Superior temporal gyrus (tissue), 1 donor: ENCODE measurements around the gene PTPRQ.

Experiments used
- DNase-seq: peaks from one replicate; pipeline ENCODE4 v3.0.0-alpha.2; 2016; ENCODE audit errors: extremely low spot score

The PTPRQ gene

GRCh38 chr12:80700327-80700726 lies 256.3 kb downstream of the PTPRQ start:
- no peak for DNase-seq

GRCh38 chr12:80701388-80701787 lies 257.4 kb downstream of the PTPRQ start:
- no peak for DNase-seq

GRCh38 chr12:80702889-80703805 lies 259.1 kb downstream of the PTPRQ start:
- no peak for DNase-seq

GRCh38 chr12:80704420-80704819 lies 260.4 kb downstream of the PTPRQ start:
- no peak for DNase-seq

GRCh38 chr12:80707126-80707829 lies 263.2 kb downstream of the PTPRQ start, which contains the start of gene MYF6:
Gene MYF6 (plus strand): TSS chr12:80707634. CDS start chr12:80707720, 86 bp downstream.
- DNase-seq = no peak

- DNase-seq = no peak
Measured at GRCh38 chr12:80707830-80708258, 263.8 kb downstream of the PTPRQ start.

GRCh38 chr12:80708259-80708974 lies 264.4 kb downstream of the PTPRQ start:
- DNase-seq = no peak

- DNase-seq = no peak
Measured at GRCh38 chr12:80708975-80709328, 264.9 kb downstream of the PTPRQ start.

GRCh38 chr12:80709811-80710726 lies 266.0 kb downstream of the PTPRQ start:
- no peak for DNase-seq

GRCh38 chr12:80710727-80711449 lies 266.9 kb downstream of the PTPRQ start:
- DNase-seq = no peak

- no peak for DNase-seq
Measured at GRCh38 chr12:80711866-80712265, 267.8 kb downstream of the PTPRQ start.

GRCh38 chr12:80712866-80713265 lies 268.8 kb downstream of the PTPRQ start:
- DNase-seq = no peak

GRCh38 chr12:80713419-80713818 lies 269.4 kb downstream of the PTPRQ start:
- no peak for DNase-seq

GRCh38 chr12:80714055-80714454 lies 270.0 kb downstream of the PTPRQ start:
- DNase-seq = no peak

GRCh38 chr12:80714846-80715245 lies 270.8 kb downstream of the PTPRQ start:
- no peak for DNase-seq

- no peak for DNase-seq
Measured at GRCh38 chr12:80715713-80716249, 271.7 kb downstream of the PTPRQ start.

- DNase-seq = no peak
Measured at GRCh38 chr12:80716696-80717469, 272.8 kb downstream of the PTPRQ start, which contains the start of gene MYF5. Gene MYF5 (plus strand): TSS chr12:80716912. CDS start chr12:80717064, 152 bp downstream.

- DNase-seq = no peak
Measured at GRCh38 chr12:80717856-80718255, 273.8 kb downstream of the PTPRQ start.

GRCh38 chr12:80720516-80720915 lies 276.5 kb downstream of the PTPRQ start:
- DNase-seq = no peak
